SW480 (cell line): Measurements from ENCODE around the gene SUPT5H.
"Not testable (repeated sequence)": the region's sequence is repeated elsewhere in the genome, so short reads cannot be mapped to it uniquely, and the experiment has no call there.

ENCODE experiments used
- DNase-seq: peaks from one replicate; pipeline ENCODE4 v3.0.0-alpha.2; 2016; ENCODE audit warnings: low spot score

The SUPT5H gene

DNA sequence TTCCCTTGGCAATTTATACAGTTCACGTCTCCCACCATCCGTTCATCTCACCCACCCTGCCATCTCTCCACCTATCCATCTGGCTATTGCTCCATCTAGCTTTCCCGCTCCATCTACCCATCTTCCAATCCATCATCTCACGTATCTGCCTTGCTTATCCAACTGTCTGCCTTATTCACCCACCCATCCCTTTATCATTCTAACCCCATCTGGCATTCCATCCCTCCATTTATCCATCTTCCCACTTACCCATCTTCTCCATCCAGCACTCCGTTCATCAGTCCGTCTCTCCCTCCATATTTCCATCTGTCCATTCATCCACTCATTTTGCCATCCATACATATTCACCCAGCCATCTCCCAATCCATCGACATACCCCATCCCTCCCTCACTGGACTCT is 19.6 kb upstream of the SUPT5H start:
- no peak for DNase-seq

DNA sequence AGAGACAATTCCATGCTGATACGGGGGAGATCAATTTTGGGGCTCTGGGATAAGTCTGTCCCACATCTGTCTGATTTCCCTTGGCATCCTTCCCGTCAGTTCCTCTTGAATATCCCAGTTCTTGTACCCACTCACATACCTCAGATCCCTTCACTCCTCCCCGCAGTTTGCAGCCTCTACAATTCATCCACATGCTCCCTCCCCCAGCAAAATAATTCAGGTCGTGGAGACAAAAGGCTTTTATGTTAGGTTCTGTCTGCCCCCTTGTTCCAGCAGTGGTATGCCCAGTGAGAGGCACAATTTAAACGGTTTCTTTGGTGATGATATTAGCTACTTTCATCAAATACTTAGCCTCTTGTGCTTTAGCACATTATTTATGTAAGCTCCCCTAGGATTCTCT is 19.2 kb upstream of the SUPT5H start:
- DNase-seq, result no peak

DNA sequence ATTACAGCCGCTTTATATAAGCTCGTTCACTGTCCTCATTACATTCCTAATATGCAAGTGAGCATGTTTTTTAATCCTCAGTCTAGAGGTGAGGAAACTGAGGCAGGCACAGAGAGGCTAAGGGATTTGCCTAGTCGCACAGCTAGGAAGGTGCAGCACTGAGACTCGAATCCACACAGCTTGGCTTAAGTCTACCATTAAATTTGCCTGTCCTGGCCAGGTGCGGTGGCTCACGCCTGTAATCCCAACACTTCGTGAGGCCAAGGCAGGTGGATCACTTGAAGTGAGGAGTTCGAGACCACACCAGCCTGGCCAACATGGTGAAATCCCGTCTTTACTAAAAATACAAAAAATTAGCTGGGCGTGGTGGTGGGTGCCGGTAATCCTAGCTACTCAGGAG is 17.7 kb upstream of the SUPT5H start:
- DNase-seq, result no peak

DNA sequence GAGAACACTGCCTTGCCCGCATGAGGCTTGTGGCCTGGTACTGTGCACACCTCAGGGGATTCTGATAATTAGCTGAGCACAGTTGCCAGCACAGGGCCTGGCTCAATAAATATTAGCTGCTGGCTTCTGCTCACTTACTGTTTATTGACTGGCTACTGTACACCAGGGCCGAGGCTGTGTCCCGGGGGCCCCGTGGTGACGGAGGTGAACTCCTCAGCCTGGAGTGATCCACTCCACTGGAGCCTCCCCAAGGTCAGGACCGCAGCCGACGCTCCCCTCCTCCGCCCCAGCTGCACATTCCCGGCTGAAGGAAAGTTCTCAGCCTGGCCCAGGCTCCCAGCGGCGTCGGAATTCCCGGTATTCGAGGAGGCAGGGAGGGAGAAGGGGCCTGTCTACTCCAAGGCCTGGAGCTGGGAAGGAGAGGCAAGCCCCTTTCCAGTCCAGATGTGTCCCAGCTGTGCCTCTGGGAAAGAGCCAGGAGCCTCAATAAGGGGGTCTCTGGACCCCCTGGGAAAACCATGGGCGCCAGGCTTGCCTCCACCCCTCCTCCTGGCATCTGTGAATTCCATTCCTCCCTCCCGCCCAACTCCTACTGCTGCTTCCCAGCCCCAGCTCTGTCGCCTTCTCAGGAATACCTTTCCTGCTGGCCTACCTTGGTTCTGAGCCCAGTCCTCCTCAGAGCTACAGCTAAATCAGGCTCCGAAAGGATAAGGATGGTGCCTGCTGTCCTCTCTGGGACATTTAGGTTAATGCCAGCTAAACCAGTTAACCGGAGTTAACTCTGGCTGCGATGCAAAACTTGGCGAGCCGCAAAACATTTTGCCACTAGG is 16.9 kb upstream of the SUPT5H start:
- peak; percentile 45 for DNase-seq

DNA sequence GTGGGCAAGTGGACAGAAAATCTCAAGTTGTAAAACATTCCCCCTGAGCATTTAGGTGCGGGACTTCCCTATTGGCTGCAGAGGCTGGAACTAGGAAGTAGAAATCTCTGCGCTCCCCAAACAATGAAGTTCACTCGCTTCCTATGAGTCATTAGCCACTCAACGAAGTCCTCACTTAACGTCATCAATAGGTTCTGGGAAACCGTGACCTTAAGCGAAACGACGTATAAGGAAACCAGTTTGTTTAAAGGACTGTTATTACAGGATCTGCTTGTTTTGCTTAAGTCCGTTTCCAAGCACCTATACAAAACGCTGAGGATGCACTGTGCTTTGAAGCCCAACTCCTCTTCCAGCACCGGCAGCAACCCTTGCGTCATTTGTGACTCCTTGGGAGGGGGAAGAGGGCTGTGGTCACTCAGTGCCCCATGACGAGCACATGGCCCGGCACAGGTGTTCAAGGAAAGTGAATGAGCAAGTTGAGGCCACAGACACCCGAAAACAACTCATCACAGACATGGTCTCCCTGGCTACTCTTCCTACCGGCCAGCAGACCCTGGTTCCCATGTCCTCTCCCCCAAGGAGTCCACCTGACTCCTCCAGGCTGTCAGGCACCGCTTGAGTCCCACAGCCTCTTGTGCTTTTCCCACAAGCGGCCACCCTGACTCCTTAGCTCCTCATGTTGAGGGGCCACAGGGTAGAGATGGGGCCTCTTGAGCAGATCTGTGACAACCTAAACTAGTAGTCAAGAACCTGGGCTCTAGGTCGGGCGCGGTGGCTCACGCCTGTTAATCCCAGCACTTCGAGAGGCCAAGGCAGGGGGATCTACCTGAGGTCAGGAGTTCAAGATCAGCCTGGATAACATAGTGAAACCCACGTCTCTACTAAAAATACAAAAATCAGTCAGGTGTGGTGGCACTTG is 14.4 kb upstream of the SUPT5H start:
- DNase-seq, result peak; percentile 52

DNA sequence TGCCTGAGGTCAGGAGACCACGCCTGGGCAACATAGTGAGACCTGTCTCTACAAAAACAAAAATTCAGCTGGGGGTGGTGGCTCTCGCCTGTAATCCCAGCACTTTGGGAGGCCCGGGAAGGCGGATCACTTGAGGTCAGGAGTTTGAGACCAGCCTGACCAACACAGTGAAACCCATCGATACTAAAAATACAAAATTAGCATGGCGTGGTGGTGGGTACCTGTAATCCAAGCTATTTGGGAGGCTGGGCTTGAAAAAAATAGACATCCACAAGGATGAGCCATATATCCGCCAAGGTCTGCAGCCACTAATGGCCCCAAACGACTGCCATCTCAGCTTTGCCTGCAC is 12.7 kb upstream of the SUPT5H start:
- DNase-seq, result no peak

DNA sequence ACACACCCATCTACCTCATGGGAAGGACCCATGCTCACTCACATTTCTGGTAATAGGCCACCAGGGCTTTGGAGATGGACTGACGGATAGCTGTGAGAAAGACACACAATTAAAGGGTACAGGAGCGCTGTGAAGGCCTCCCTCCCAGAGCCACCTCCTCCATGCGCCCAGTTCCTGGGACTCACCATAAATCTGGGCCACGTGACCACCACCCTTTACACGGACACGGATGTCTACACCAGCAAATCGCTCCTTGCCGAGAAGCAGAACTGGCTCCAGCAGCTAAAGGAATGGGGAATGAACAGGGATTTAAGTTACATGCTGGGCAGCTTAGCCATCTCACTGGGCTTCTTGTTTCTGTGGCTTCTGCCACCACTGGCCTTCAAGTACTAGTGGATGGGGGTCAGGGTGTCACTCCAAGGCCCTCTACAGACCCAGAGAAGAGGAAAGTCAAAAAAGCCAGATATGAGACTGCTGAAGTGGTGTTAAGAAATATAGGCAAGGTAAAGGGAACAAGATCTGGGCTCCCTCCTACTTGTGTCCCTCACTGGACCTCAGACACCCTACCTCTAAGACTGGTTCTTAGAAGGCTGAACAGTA is 11.8 kb upstream of the SUPT5H start:
- DNase-seq, result no peak

DNA sequence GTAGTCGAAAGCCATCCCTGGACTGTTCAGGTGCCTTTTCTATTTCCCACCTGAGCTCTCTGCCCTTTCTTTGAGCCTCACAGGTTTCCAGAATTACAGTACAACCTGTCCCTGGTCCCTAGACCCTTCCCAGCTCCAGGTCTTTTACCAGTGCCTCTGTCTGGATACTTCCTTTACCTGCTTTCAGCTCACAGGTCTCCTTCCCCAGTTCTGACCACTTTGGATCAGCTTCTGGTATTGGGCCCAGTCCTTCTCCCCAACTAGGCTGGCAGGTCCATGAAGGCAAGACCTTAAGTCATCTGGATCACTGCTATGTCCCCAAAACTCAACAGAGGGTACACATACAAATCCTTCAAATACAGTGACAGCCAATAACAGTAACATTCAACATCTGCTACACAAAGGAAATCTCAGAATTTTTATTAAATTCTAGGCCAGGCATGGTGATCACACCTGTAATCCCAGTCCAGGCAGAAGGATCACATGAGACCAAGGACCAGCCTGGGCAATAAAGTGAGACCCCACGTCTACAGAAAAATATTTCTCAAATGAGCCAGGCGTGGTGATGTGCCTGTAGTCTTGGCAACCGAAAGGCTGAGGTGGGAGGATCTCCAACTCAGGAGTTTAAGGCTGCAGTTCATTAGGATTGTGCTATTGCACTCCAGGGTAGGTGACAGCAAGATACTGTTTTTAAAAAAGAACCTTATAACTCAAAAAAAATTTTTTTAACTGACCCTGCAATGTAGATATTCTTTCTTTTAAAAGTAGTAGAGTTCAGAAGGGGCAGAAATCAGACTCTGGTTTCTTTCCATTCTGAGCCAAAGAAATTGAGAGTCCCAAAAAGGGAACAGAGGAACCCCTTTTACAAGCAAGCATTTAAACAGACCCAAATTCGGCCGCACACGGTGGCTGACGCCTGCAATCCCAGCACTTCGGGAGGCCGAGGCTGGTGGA is 11.0 kb upstream of the SUPT5H start:
- DNase-seq, result no peak

DNA sequence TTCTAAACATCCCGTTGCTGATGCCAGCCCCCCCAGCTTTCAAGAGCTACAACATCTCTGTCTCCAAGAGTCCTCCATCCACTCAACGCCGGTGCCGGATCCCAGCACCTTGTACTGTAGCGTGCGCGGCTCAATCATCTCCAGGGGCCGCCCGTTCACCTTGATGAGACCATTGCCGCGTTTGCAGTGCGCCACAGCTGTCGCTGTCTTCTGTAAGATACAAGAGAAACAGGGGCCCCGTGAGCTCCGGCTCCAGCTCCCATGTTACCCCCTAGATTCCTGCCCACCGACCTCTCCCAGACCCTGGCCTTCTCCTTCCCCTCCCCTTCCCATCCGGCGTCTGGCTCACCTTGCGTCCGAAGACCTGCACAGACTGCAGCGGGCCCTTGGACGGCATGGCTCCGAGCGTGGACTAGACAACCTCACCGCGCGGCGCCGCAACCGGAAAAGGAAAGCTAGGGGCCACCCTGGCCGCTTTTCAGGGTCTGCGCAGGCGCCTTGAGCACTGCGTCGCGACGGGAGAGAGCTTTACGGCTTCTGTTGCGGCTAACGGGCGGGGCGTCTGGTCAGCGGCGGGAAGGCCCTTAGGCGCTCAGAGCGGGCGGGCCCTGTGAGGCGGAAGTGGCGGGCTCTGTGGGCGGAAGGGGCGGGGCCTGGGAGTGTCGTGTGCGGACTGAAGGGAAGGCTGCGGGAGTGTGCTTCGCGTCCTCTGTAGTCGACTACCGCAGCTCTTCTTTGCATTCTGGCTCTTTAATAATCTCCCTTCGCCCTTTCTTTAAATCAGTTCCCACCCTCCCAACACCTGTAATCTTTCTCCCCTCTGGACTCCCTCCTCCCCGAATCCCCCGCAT is 9.7 kb upstream of the SUPT5H start, which contains the start of gene RPS16:
Gene RPS16 (minus strand): TSS at position 451 of the 851 bp plus-strand sequence. CDS start 54 bp downstream, at position 397.
- DNase-seq, result peak; percentile 99

DNA sequence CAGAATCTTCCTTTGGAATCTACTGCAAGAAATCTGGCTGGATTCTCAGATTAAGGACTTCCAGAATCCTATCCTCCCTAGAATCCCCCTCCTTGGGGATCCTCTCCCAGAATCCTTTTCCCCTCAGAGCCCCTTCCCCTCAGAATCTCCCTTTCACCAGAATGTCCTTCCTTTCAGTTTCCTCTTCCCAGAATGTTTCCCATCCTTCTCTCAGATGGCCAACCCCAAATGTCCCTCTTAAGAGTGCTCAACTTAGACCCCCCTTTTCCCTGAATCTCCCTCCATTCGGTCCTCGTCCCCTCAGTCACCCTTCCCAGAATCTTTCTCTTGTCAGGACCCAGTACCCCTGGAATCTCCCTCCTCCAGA is 9.0 kb upstream of the SUPT5H start:
- DNase-seq, result no peak

DNA sequence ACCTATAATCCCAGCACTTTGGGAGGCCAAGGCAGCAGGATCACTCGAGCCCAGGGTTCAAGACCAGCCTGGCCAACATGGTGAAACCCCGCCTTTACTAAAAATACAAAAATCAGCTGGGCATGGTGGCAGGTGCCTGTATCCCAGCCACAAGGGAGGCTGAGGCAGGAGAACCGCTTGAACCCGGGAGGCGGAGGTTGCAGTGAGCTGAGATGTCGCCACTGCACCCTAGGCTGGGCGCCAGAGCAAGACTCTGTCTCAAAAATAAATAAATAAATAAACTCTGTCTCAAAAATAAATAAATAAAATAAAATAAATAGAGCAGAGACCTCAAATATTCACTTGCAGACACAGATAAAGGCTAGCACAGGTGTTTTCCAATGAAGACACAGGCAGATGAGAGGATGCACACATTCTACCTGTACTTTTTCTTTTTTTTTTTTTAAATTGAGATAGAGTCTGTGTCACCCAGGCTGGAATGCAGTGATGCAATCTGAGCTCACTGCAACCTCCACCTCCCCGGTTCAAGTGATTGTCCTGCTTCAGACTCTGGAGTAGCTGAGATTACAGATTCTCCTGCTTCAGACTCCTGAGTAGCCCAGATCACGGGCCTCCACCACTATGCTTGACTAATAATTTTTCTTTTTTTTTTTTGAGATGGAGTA is 7.0 kb upstream of the SUPT5H start:
- DNase-seq, result no peak

DNA sequence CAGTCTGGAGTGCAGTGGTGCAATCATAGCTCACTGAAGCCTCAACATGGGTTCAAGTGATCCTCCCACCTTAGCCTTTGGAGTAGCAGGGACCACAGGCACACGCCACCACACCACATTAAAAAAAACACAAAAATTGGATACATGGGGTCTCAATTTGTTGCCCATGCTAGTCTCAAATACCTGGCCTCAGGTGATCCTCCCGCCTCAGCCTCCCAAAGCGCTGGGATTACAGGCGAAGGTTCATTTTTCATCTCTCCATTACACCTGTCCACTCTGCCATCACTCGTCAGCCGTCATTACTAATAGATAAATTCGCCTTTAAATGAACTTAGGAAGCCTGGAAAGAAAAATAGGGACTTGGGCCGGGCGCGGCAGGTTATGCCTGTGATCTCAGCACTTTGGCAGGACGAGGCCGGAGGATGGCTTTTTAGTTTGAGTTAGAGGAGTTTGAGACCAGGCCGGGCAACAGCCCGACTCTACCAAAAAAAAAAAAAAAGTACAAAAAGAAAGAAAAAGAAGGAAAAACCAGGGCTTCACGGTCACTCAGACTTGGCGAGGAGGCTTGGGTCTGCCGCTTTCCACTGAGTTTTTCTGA is 685 bp upstream of the SUPT5H start:
- peak; percentile 31 for DNase-seq

DNA sequence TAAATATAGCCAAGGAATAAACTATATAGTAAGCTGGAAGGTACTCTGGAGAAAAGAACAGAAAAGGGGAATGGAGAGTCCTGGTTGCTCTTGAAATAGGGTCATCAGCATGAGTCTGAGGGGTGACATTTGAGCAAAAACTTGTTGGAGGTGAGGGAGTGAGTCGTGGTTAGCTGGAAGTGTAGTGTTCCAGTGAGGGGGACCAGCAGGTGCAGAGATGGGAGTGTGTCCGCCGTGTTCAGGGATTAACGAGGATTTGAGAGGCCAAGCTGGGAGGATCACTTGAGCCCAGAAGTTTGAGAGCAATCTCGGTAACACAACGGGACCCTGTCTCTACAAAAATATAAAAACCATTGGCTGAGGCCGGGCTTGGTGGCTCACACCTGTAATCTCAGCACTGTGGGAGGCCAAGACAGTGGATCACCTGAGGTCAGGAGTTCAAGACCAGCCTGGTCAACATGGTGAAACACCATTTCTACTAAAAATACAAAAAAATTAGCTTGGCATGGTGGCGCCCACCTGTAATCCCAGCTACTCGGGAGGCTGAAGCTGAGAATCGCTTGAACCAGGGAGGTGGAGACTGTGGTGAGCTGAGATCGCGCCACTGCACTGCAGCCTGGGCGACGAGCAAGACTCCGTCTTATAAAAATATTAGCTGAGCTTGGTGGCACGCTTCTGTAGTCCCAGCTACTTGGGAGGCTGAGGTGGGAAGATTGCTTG is 1.1 kb downstream of the SUPT5H start:
- DNase-seq, result no peak

DNA sequence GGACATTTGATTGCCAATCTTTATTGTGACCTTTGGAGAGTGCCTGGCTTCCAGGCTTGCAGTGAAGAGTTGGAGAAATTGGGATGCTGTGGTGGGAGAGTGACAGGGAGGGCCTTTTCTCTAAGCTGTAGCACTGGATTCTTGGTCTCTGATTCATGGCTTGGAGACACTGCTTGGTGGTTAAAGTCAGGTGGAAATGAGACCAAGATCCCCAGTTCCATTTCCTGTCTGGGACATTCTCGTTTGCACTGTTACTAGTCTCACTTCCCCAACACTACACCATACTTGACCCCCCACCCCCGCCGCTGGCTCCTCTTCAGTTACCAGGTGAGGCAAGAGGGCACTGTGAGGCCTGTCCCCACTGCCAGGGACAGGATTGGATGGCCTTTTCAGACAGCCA is 2.9 kb downstream of the SUPT5H start:
- DNase-seq, result no peak

DNA sequence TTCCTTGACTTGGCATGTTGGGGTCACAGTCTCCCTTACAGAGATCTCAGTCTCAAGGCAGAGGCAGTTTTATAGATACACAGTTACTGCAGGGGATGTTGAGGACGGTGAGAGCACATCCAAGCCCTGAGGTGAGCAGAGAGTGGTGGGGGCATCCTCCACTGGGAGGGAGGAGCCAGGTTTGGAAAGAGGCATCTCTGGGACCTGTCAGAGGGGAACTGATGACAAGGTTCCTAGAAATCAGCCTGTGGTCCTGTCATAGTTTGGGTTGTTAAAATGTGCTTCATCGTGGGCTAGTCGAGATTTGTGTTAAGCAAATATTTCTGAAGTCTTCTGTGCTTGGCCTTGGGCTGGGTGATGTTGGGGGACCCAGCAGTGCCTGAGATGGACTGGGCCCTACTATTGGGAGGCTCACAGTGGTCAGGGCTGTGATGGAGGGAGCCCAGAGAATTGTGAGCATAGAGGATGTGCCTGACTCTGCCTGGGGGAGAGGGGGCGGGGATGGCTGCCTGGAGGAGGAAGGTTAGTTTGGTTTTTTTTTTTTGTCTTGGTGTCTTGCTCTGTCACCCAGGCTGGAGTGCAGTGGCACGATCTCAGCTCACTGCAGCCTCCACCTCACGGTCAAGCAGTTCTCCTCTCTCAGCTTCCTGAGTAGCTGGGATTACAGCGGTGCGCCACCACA is 3.9 kb downstream of the SUPT5H start:
- DNase-seq, result no peak

DNA sequence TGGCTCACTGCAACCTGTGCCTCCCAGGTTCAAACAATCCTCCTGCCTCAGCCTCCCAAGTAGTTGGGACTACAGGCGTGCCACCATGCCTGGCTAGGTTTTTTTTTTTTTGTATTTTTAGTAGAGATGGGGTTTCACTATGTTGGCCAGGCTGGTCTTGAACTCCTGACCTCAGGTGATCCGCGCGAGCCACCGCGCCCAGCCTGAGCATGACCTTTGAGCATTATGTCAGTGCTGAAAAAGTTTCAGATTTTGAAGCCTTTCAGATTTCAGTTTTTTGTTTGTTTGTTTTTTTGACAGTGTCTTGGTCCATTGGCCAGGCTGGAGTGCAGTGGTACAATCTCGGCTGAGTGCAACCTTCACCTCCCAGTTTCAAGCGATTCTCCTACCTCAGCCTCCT is 5.9 kb downstream of the SUPT5H start:
- DNase-seq, result not testable (repeated sequence)

DNA sequence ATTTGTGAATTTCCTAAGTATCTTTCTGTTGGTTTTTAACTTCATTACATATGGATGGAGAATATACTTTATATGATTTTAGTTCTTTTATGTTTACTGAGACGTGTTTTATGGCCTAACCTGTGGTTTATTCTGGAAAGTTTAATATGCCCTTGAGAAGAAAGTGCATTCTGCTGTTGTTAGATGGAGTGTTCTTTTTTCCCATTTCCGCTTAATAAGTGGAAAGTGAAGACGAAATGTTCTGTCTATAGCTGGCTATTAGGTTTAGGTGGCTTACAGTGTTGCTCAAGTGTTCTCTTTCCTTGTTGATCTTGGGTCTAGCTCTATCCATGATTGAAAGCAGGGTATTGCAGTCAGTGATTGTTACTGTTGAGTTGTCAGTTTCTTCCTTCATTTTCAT is 18.0 kb downstream of the SUPT5H start:
- DNase-seq, result no peak

DNA sequence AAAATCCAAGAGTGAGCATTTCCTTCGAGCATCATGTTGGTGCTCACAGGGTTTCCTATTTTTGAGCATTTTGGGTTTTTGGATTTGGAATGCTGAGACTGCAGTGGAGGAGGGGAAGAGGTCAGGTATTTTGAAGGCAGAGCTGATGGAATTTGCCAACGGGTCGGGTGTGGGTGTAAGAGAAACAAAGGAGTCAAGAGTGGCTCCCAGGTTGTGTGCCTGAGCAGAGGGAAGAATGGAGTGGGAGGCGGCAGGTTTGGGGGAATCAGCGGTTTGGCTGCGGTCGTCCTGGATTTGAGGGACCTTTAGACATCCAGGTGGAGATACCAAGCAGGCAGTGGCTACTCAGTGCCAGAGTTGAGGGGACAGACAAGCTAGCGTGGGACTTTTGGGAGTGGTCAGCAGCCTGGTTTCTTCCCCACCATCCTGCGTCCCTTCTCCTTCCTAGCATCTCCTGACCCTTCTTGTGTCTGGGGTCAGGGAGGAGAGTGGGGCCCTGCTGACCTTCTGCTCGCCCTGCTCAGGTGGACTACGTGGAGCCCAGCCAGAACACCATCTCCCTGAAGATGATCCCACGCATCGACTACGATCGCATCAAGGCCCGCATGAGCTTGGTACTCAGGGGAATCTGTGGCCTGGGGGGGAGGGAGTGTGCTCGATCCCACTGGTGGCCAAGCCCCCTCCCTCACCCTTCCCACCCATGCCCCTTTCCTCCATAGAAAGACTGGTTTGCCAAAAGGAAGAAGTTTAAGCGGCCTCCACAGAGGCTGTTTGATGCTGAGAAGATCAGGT is 20.8 kb downstream of the SUPT5H start:
- DNase-seq, result no peak
